Keratinocyte (primary cell): ENCODE results near the gene ZNRF1. TPM values are rescaled to one million over a fixed set of nuclear protein-coding genes. Genes with fewer than 3 reads are reported as not detected.

Source experiments
- DNase-seq: peaks from one replicate; pipeline ENCODE4 v3.0.0-alpha.2; 2011; ENCODE audit warnings: low read depth, missing footprints, low spot score
- FAIRE-seq: peaks from 2 replicates; lab custom pipeline; 2011; peaks lifted over from hg19 to GRCh38; lab: Jason Lieb, UNC
- H2AFZ ChIP-seq: 2 replicates; pipeline ENCODE4 v1.6.0; 2012; ENCODE audit warnings: low read length, control low read depth, inconsistent platforms; ENCODE audit not compliant: control insufficient read depth
- H3K27ac ChIP-seq: 2 replicates; pipeline ENCODE4 v1.5.1; 2011; ENCODE audit warnings: low read length; ENCODE audit not compliant: control insufficient read depth, insufficient read depth
- H3K27me3 ChIP-seq: 3 replicates; pipeline ENCODE4 v1.6.0; 2011; ENCODE audit warnings: low read length; ENCODE audit not compliant: control insufficient read depth, insufficient read depth; ENCODE audit errors: extremely low read depth
- H3K36me3 ChIP-seq, 2 experiments: 2 replicates in 1 of 2; 3 replicates in 1 of 2; pipeline ENCODE4 v1.5.1; 2011; ENCODE audit warnings: low read length in 2 of 2, mild to moderate bottlenecking in 1 of 2; ENCODE audit not compliant: control insufficient read depth in 2 of 2, insufficient read depth in 2 of 2; ENCODE audit errors: extremely low read depth in 1 of 2
- H3K4me1 ChIP-seq: 3 replicates; pipeline ENCODE4 v1.5.1; 2011; ENCODE audit warnings: low read length; ENCODE audit not compliant: control insufficient read depth, insufficient read depth; ENCODE audit errors: extremely low read depth
- H3K4me2 ChIP-seq: 3 replicates; pipeline ENCODE4 v1.6.0; 2011; ENCODE audit warnings: low read depth, low read length; ENCODE audit not compliant: control insufficient read depth, insufficient read depth; ENCODE audit errors: extremely low read depth
- H3K4me3 ChIP-seq, 3 experiments: fragments of 200-600 bp in 1 of 3; sonication (generic) in 1 of 3; 2 replicates in 2 of 3; 3 replicates in 1 of 3; pipeline ENCODE4 v1.5.1; 2011 to 2016; ENCODE audit warnings: low read length in 3 of 3, mild to moderate bottlenecking in 3 of 3, control low read depth in 2 of 3, inconsistent platforms in 1 of 3, low read depth in 1 of 3, mixed read lengths in 1 of 3, mixed run types in 1 of 3, moderate library complexity in 1 of 3; ENCODE audit not compliant: control insufficient read depth in 2 of 3, insufficient read depth in 2 of 3; ENCODE audit errors: extremely low read depth in 1 of 3
- H3K79me2 ChIP-seq: 2 replicates; pipeline ENCODE4 v1.6.0; 2012; ENCODE audit warnings: low read length; ENCODE audit not compliant: control insufficient read depth, insufficient read depth
- H3K9ac ChIP-seq: 3 replicates; pipeline ENCODE4 v1.6.0; 2011; ENCODE audit warnings: low read length; ENCODE audit not compliant: control insufficient read depth, insufficient read depth; ENCODE audit errors: extremely low read depth
- H3K9me1 ChIP-seq: 3 replicates; pipeline ENCODE4 v1.6.0; 2011; ENCODE audit warnings: low read length; ENCODE audit not compliant: control insufficient read depth, insufficient read depth; ENCODE audit errors: extremely low read depth
- H3K9me3 ChIP-seq: 2 replicates; pipeline ENCODE4 v1.5.1; 2012; ENCODE audit warnings: low read depth, low read length; ENCODE audit not compliant: control insufficient read depth
- H4K20me1 ChIP-seq: 3 replicates; pipeline ENCODE4 v1.6.0; 2011; ENCODE audit warnings: low read length; ENCODE audit not compliant: control insufficient read depth, insufficient read depth; ENCODE audit errors: extremely low read depth
- EZH2 ChIP-seq: IDR thresholded peaks from one replicate; pipeline ENCODE4 v1.6.1; 2012; ENCODE audit warnings: inconsistent platforms, mild to moderate bottlenecking, low read length, moderate library complexity
- dilution Hi-C: fragments of 300-500 bp; cut with MboI; formaldehyde crosslinking; loops from one replicate; pipeline ENCODE4 v1.7.0; 2020; ENCODE audit warnings: low sequenced_read_pairs; ENCODE audit not compliant: extremely low pct_ligation_motif_present
- polyA plus RNA-seq, 5 experiments: library from polyadenylated mRNA; depleted of rRNA in 3 of 5; stranded (reverse) in 3 of 5; stranded (forward) in 1 of 5; unstranded in 1 of 5; fragments of >200 nt; gene quantifications; 1 replicate in 1 of 5; 2 replicates in 3 of 5; 3 replicates in 1 of 5; pipeline versions ENCODE4 v1.2.1 to v1.2.3, GENCODE V29; 2011 to 2012; ENCODE audit warnings: missing spikeins in 2 of 5, low read depth in 1 of 5, low replicate concordance in 1 of 5
- TF ChIP-seq, protein P1 (sequence below), 3 experiments: IDR thresholded peaks in 1 of 3; conservative IDR thresholded peaks in 1 of 3; optimal IDR thresholded peaks in 1 of 3; 2 replicates in 2 of 3; 3 replicates in 1 of 3; pipeline versions ENCODE3 to v1.5.1; 2011; ENCODE audit warnings: low read length in 3 of 3, mild to moderate bottlenecking in 3 of 3, moderate library complexity in 2 of 3, control low read depth in 1 of 3, inconsistent platforms in 1 of 3; ENCODE audit not compliant: insufficient read depth in 2 of 3; ENCODE audit errors: extremely low read depth in 1 of 3

Gene ZNRF1
- polyA plus RNA-seq, 1 donor (not counting 4 experiments of a cell fraction or from before 2014, with no cell fraction given) = 19.1 TPM

GRCh38 chr16:75160386-75160785, 161.6 kb downstream of the ZNRF1 start:
- H3K79me2 ChIP-seq = peaks cover 8% of the 10 kb centered on the region
- H3K27me3 ChIP-seq = no peaks in the 10 kb centered on the region
- FAIRE-seq (no peak), DNase-seq (no peak)
- no peaks in the 10 kb centered on the region for H4K20me1 ChIP-seq
- H3K9me3 ChIP-seq = peaks cover 4% of the 10 kb centered on the region
- no peak overlapping the region for H3K9ac ChIP-seq
- H3K4me1 ChIP-seq = no peaks in the 10 kb centered on the region
- peaks cover 2 to 4% of the 10 kb centered on the region in 2 experiments for H3K36me3 ChIP-seq
- TF ChIP-seq, protein P1, sequence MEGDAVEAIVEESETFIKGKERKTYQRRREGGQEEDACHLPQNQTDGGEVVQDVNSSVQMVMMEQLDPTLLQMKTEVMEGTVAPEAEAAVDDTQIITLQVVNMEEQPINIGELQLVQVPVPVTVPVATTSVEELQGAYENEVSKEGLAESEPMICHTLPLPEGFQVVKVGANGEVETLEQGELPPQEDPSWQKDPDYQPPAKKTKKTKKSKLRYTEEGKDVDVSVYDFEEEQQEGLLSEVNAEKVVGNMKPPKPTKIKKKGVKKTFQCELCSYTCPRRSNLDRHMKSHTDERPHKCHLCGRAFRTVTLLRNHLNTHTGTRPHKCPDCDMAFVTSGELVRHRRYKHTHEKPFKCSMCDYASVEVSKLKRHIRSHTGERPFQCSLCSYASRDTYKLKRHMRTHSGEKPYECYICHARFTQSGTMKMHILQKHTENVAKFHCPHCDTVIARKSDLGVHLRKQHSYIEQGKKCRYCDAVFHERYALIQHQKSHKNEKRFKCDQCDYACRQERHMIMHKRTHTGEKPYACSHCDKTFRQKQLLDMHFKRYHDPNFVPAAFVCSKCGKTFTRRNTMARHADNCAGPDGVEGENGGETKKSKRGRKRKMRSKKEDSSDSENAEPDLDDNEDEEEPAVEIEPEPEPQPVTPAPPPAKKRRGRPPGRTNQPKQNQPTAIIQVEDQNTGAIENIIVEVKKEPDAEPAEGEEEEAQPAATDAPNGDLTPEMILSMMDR (optimal IDR thresholded peaks at IDR 0.05 in 1 of 3, IDR thresholded peaks at IDR 0.05 in 1 of 3, conservative IDR thresholded peaks at IDR 0.05 in 1 of 3; ENCODE audit: extremely low read depth in 1 of 3, insufficient read depth in 2 of 3, low read length in 3 of 3) = no peak
- TF ChIP-seq EZH2 = no peak
- H3K9me1 ChIP-seq = no peaks in the 10 kb centered on the region
- no peak overlapping the region for H3K4me3 ChIP-seq
- no peak overlapping the region for H3K4me2 ChIP-seq
- dilution Hi-C loops = no loop called here
- H2AFZ ChIP-seq = no peak overlapping the region
- no peak overlapping the region for H3K27ac ChIP-seq

Other genes with a start within 250 kb of the ZNRF1 start
- 0.03 to 0.16 TPM (median 0.09 TPM) in 3 replicates for gene FA2H, start 224.2 kb upstream of the ZNRF1 start, polyA plus RNA-seq
- 47.0 to 73.9 TPM (median 59.7 TPM) in 3 replicates for gene WDR59, start 13.9 kb upstream of the ZNRF1 start, polyA plus RNA-seq
- 0.34 to 0.62 TPM (median 0.52 TPM) in 3 replicates for gene LDHD, start 117.8 kb downstream of the ZNRF1 start, polyA plus RNA-seq
- gene ZFP1, start 149.5 kb downstream of the ZNRF1 start, polyA plus RNA-seq = 4.7 to 8.6 TPM (median 6.7 TPM) in 3 replicates
- gene CTRB2, start 208.1 kb downstream of the ZNRF1 start, polyA plus RNA-seq = not detected in 3 replicates
- gene CTRB1, start 220.0 kb downstream of the ZNRF1 start, polyA plus RNA-seq = not detected in 3 replicates